IMR-90 (cell line): ENCODE data around the gene NIT1.

Experiments used
- BHLHE40 ChIP-seq: fragments of 150-350 bp; IDR thresholded peaks from 2 replicates; pipeline ENCODE4 v1.6.1; 2016; ENCODE audit warnings: mild to moderate bottlenecking, low read depth, low read length
- ELK1 ChIP-seq: fragments of 150-350 bp; IDR thresholded peaks from 2 replicates; pipeline ENCODE4 v1.6.1; 2016; ENCODE audit warnings: low read depth, mild to moderate bottlenecking, low read length, moderate library complexity, borderline replicate concordance
- FOS ChIP-seq: fragments of 150-350 bp; IDR thresholded peaks from 2 replicates; pipeline ENCODE4 v1.6.1; 2016; ENCODE audit warnings: low read depth, low read length
- MXI1 ChIP-seq: IDR thresholded peaks from 2 replicates; pipeline ENCODE4 v1.6.1; 2012; ENCODE audit warnings: low read depth, mild to moderate bottlenecking, low read length, moderate library complexity, borderline replicate concordance
- POLR2A ChIP-seq: IDR thresholded peaks from 2 replicates; pipeline ENCODE4 v1.6.1; 2012; ENCODE audit warnings: mild to moderate bottlenecking, low read depth, low read length
- RAD21 ChIP-seq: IDR thresholded peaks from 2 replicates; pipeline ENCODE4 v1.6.1; 2012; ENCODE audit warnings: low read length, improper control_type of control experiment
- RCOR1 ChIP-seq: IDR thresholded peaks from 2 replicates; pipeline ENCODE4 v1.6.1; 2012; ENCODE audit warnings: mild to moderate bottlenecking, low read length, improper control_type of control experiment; ENCODE audit not compliant: insufficient replicate concordance
- SMC3 ChIP-seq: fragments of 150-350 bp; IDR thresholded peaks from 2 replicates; pipeline ENCODE4 v1.6.1; 2016; ENCODE audit warnings: low read depth, mild to moderate bottlenecking, antibody characterized with exemption, low read length, moderate library complexity
- TF ChIP-seq, protein P1 (sequence below): conservative IDR thresholded peaks from 2 replicates; pipeline ENCODE4 v1.5.1; 2012; ENCODE audit warnings: mild to moderate bottlenecking, low read depth, low read length, improper control_type of control experiment
- TF ChIP-seq, protein P2 (sequence below): fragments of 150-350 bp; IDR thresholded peaks from 2 replicates; pipeline ENCODE4 v1.6.1; 2017; ENCODE audit warnings: mild to moderate bottlenecking, antibody characterized with exemption, low read length, low read depth

DNA sequence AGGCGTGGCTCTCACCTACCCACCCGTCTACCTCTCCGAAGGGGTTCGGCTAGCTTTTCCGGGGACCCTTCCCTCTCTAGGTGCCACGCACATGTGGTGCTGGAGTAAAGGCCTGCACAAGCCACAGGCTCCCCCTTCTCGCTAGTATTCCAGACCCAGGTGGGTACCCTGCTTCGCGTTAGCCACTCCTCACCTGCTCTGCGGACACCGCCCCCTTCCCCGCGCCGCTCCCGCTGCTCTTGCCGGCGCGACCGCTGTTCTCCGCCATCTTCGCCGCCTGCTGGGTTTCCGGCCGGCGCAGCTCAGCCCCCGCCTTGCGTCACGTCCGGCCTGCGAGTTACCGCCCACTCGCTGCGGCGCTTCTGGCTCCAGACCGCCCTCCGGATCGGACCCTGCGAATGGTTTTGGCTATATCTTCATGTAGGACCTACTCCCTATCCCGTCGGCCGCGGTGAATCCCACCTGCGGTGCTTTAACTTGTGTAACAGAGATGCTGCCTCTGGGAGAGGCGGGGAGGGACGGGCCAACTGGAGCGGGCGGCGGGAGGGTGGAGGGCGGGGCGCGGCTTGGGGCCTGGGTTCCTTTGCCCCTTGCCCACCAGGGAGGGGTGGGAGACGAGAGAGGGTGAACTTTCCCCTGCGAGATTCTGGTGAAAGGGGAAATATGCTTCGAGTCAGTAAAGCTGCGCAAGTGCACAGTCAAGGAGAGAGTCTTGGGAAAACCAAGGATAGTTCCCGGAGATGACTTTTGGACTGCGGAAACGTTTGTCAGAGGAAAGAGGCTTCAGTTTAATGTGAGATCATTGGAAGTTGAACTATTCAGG lies at the start of gene NIT1, which contains the start of gene PFDN2:
- TF ChIP-seq, protein P1, sequence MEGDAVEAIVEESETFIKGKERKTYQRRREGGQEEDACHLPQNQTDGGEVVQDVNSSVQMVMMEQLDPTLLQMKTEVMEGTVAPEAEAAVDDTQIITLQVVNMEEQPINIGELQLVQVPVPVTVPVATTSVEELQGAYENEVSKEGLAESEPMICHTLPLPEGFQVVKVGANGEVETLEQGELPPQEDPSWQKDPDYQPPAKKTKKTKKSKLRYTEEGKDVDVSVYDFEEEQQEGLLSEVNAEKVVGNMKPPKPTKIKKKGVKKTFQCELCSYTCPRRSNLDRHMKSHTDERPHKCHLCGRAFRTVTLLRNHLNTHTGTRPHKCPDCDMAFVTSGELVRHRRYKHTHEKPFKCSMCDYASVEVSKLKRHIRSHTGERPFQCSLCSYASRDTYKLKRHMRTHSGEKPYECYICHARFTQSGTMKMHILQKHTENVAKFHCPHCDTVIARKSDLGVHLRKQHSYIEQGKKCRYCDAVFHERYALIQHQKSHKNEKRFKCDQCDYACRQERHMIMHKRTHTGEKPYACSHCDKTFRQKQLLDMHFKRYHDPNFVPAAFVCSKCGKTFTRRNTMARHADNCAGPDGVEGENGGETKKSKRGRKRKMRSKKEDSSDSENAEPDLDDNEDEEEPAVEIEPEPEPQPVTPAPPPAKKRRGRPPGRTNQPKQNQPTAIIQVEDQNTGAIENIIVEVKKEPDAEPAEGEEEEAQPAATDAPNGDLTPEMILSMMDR, result no peak
- TF ChIP-seq, protein P2, sequence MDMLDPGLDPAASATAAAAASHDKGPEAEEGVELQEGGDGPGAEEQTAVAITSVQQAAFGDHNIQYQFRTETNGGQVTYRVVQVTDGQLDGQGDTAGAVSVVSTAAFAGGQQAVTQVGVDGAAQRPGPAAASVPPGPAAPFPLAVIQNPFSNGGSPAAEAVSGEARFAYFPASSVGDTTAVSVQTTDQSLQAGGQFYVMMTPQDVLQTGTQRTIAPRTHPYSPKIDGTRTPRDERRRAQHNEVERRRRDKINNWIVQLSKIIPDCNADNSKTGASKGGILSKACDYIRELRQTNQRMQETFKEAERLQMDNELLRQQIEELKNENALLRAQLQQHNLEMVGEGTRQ, result no peak
- TF ChIP-seq RAD21, result 0 out of 2 replicates have a peak, but pooled peaks have one; percentile 2
- TF ChIP-seq ELK1, result no peak
- peak; percentile 94 for TF ChIP-seq POLR2A
- no peak for TF ChIP-seq FOS
- TF ChIP-seq SMC3, result no peak
- TF ChIP-seq RCOR1, result no peak
- TF ChIP-seq BHLHE40, result no peak
- TF ChIP-seq MXI1, result peak; percentile 78; the same call in 1 of the 2 replicates
